Measurements from ENCODE around the gene FAM107B. TPM values are rescaled to one million over a fixed set of nuclear protein-coding genes. Genes with fewer than 3 reads are reported as not detected.
A peak's percentile ranks its signal among the peaks of the same experiment; 100 is the strongest.

FAM107B gene
- total RNA-seq, 1 donor from 2014 or later = 39.0 TPM

DNA sequence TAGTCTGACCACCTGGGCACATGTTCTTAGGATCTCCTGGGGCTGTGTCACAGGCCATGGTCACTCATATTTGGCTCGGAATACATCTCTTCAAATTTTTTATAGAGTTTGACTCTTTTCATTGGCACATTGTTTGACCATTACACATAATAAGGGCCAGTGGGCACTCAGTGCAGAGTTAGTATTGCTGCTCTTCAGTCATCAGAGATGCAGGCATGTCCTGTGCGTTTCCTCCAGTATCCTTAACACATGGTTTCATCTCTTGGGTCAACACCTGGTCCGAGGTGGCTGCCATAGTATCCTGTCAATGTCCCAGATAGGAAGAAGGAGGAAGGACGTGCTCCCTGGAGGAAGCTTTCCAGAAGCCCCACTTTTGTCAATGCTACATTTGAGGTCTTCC is 125.0 kb downstream of the FAM107B start:
- peaks cover 56% of the 10 kb centered on the region for H3K4me1 Mint-ChIP-seq
- TF ChIP-seq CTCF (conservative IDR thresholded peaks at IDR 0.05) = no peak
- no peaks in the 10 kb centered on the region for H3K27me3 Mint-ChIP-seq (ENCODE audit: low read depth)
- H3K27ac Mint-ChIP-seq (ENCODE audit: unreplicated experiment) = peak overlapping the region; percentile 79
- no peaks in the 10 kb centered on the region for H3K9me3 Mint-ChIP-seq
- no peak overlapping the region for H3K4me3 Mint-ChIP-seq
- DNase-seq (ENCODE audit: low read depth, low spot score) = no peak
- no peaks in the 10 kb centered on the region for H3K36me3 Mint-ChIP-seq (ENCODE audit: low read depth)

DNA sequence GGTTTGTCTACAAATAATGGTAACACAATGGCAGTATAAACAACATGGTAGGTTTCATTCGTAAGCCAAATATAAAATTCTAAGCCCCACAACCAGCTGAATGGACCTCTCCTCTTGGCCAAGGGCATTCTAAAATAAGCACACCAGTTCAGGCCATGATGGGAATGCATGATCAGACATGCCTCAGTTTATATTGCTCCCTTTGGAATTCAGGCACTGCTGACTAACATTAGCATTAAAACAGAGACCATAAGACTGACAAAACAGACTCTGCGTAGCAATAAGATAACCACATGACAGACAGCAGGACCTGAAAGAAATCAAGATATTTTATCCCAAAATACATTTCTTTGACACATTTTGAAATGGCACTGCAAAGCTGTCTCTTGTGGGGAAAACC is 125.8 kb downstream of the FAM107B start:
- H3K9me3 Mint-ChIP-seq = no peaks in the 10 kb centered on the region
- DNase-seq (ENCODE audit: low read depth, low spot score) = no peak
- H3K27ac Mint-ChIP-seq (ENCODE audit: unreplicated experiment) = peak overlapping the region; percentile 96
- no peak overlapping the region for H3K4me3 Mint-ChIP-seq
- no peaks in the 10 kb centered on the region for H3K27me3 Mint-ChIP-seq (ENCODE audit: low read depth)
- TF ChIP-seq CTCF (conservative IDR thresholded peaks at IDR 0.05) = no peak
- H3K4me1 Mint-ChIP-seq = peaks cover 48% of the 10 kb centered on the region
- no peaks in the 10 kb centered on the region for H3K36me3 Mint-ChIP-seq (ENCODE audit: low read depth)

- H3K27ac Mint-ChIP-seq (ENCODE audit: unreplicated experiment) = peak overlapping the region; percentile 96
- peaks cover 40% of the 10 kb centered on the region for H3K4me1 Mint-ChIP-seq
- H3K36me3 Mint-ChIP-seq (ENCODE audit: low read depth) = no peaks in the 10 kb centered on the region
- TF ChIP-seq CTCF (conservative IDR thresholded peaks at IDR 0.05) = no peak
- DNase-seq (ENCODE audit: low read depth, low spot score) = peak; percentile 45
- H3K27me3 Mint-ChIP-seq (ENCODE audit: low read depth) = no peaks in the 10 kb centered on the region
- H3K9me3 Mint-ChIP-seq = no peaks in the 10 kb centered on the region
- peak overlapping the region; percentile 54 for H3K4me3 Mint-ChIP-seq
Measured at GRCh38 chr10:14648005-14648765, 126.5 kb downstream of the FAM107B start.

DNA sequence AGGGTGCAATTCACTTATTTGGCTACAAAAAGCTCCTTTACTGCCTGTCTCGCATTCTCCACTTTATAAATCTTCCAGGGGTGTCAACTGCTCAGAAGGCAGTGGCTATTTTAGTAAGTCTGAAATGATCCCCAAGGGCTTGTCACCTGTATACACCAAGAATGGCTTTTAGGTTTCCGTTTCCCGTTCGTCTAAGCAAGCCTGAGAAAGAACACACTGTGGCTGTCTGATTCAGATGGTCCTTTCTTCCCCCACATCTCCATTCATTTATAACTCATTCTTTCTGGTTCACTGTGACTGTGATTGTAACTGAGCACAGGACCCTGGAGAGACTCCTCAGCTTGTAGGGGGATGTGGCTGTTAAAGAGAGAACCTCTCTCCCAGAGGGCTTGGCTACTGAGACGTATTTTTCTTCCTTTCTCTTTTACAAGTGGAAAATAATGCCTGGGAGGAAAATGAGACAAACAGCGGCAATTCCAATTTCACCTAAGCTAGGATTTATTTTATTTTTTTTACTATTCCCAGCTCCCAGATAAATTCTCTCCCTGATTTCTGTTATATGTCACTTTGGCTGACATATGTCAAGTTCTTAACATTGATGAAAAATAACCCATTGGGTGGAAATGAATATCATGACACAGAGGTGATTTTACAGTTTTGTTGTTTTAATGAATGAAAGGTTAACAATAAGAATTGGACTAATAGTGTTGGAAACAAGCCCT is 129.3 kb downstream of the FAM107B start:
- Mint-ChIP-seq H3K36me3 (ENCODE audit: low read depth) (no peaks in the 10 kb centered on the region), H3K27ac (ENCODE audit: unreplicated experiment) (peak overlapping the region; percentile 10), H3K27me3 (ENCODE audit: low read depth) (no peaks in the 10 kb centered on the region), H3K9me3 (peaks cover 5% of the 10 kb centered on the region), H3K4me3 (no peak overlapping the region), H3K4me1 (peaks cover 35% of the 10 kb centered on the region)
- no peak for DNase-seq (ENCODE audit: low read depth, low spot score)
- no peak for TF ChIP-seq CTCF (conservative IDR thresholded peaks at IDR 0.05)

- Mint-ChIP-seq H3K4me3 (no peak overlapping the region), H3K9me3 (peaks cover 5% of the 10 kb centered on the region), H3K27me3 (ENCODE audit: low read depth) (no peaks in the 10 kb centered on the region), H3K4me1 (no peaks in the 10 kb centered on the region), H3K36me3 (ENCODE audit: low read depth) (no peaks in the 10 kb centered on the region), H3K27ac (ENCODE audit: unreplicated experiment) (no peak overlapping the region)
- no peak for TF ChIP-seq CTCF (conservative IDR thresholded peaks at IDR 0.05)
- no peak for DNase-seq (ENCODE audit: low read depth, low spot score)
Measured at GRCh38 chr10:14639637-14640036, 135.1 kb downstream of the FAM107B start.

Data from neural crest cell (in vitro differentiated cells).